ENCODE data around the gene ST6GALNAC5. TPM values are rescaled to one million over a fixed set of nuclear protein-coding genes. Genes with fewer than 3 reads are reported as not detected.
A peak's percentile ranks its signal among the peaks of the same experiment; 100 is the strongest.

ST6GALNAC5 gene
- total RNA-seq, 1 experiment from 2014 or later, result not detected

DNA sequence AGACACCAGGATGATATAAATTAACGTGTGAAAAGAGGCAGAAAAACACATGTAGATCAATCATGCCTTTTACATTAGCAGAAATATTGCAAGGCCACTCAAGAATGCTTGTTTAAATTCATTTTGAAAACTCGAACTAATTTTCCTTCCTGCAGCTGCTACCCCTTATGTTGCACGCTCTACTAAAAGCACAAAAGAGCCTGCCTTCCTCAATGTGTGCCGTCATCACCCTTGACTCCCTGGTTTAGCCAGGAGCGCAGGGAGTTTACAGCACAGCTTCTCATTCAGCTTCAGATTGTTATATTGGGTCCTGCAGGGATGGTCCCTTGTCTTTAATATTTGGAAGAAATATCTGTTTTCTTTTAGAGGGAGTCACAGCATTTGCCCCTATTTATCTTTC is 10.1 kb upstream of the ST6GALNAC5 start:
- H3K4me1 ChIP-seq (ENCODE audit: low read length), result no peaks in the 10 kb centered on the region
- 0 out of 2 replicates have a peak overlapping the region, but pooled peaks have one; percentile 38 for H2AFZ ChIP-seq (ENCODE audit: low read length)
- no peak overlapping the region for H3K4me3 ChIP-seq (ENCODE audit: low read length)
- 0 out of 2 replicates have a peak, but pooled peaks cover 2% of the 10 kb centered on the region for H3K9me2 ChIP-seq (replicated peaks; ENCODE audit: insufficient read depth, low read length)
- no peak overlapping the region for H3K27ac ChIP-seq (ENCODE audit: low read length)
- H3K27me3 ChIP-seq (ENCODE audit: low read length), result no peaks in the 10 kb centered on the region
- no peak for DNase-seq
- no peak overlapping the region for H3K9ac ChIP-seq (ENCODE audit: low read length)
- H3K79me2 ChIP-seq (ENCODE audit: low read length), result no peaks in the 10 kb centered on the region
- no peaks in the 10 kb centered on the region for H4K20me1 ChIP-seq (ENCODE audit: insufficient read depth, low read depth, low read length)
- H3K9me3 ChIP-seq (ENCODE audit: low read length), result no peaks in the 10 kb centered on the region
- H3K36me3 ChIP-seq (ENCODE audit: insufficient read depth, low read length), result no peaks in the 10 kb centered on the region
- no peak overlapping the region for H3K4me2 ChIP-seq (ENCODE audit: low read depth, low read length, poor library complexity, severe bottlenecking)

DNA sequence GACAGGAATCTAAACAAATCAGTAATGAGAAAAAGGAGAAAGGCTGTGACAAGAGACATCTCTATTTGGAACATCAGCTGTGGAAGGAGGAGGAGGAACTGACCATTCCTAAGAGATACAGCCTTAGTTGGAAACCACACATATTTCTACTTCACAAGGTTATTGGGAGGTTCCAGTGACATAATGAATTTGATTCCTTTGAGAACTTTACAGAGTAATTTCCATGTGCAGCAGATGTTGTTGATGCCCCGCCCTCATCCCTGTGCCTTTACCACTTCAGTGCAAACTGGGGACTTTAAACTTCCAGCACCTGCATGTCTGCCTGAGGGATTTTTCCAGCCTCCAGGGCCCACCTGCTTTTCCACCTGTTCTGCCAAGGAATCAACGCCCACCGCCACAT is 9.3 kb upstream of the ST6GALNAC5 start:
- H4K20me1 ChIP-seq (ENCODE audit: insufficient read depth, low read depth, low read length), result no peaks in the 10 kb centered on the region
- H2AFZ ChIP-seq (ENCODE audit: low read length), result no peak overlapping the region
- no peaks in the 10 kb centered on the region for H3K36me3 ChIP-seq (ENCODE audit: insufficient read depth, low read length)
- 0 out of 2 replicates have a peak, but pooled peaks cover under 1% of the 10 kb centered on the region for H3K9me2 ChIP-seq (replicated peaks; ENCODE audit: insufficient read depth, low read length)
- no peaks in the 10 kb centered on the region for H3K27me3 ChIP-seq (ENCODE audit: low read length)
- DNase-seq, result no peak
- H3K27ac ChIP-seq (ENCODE audit: low read length), result no peak overlapping the region
- no peaks in the 10 kb centered on the region for H3K4me1 ChIP-seq (ENCODE audit: low read length)
- H3K4me3 ChIP-seq (ENCODE audit: low read length), result no peak overlapping the region
- no peaks in the 10 kb centered on the region for H3K79me2 ChIP-seq (ENCODE audit: low read length)
- no peak overlapping the region for H3K9ac ChIP-seq (ENCODE audit: low read length)
- H3K4me2 ChIP-seq (ENCODE audit: low read depth, low read length, poor library complexity, severe bottlenecking), result no peak overlapping the region
- no peaks in the 10 kb centered on the region for H3K9me3 ChIP-seq (ENCODE audit: low read length)

DNA sequence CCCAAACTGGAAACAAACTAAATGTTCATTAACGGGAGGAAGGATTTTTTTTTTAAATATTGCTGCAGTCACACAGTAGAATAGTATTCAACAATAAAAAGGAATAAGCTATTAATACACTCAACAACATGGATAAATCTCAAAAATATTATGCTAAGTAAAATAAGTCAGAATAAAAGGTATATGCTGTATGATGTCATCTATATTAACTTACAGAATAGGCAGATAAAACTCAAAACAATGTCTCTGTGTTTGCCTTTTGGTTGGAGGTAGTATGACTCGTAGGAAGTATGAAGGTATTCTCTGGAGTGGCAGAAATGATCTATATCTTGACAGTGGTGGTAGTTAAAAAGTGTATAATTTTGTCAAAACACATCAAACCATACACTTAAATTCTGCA is 6.1 kb upstream of the ST6GALNAC5 start:
- Histone ChIP-seq H3K9ac (ENCODE audit: low read length) (no peak overlapping the region), H3K4me1 (ENCODE audit: low read length) (no peaks in the 10 kb centered on the region), H3K79me2 (ENCODE audit: low read length) (no peaks in the 10 kb centered on the region), H3K9me2 (replicated peaks; ENCODE audit: insufficient read depth, low read length) (no peaks in the 10 kb centered on the region), H4K20me1 (ENCODE audit: insufficient read depth, low read depth, low read length) (no peaks in the 10 kb centered on the region), H3K4me2 (ENCODE audit: low read depth, low read length, poor library complexity, severe bottlenecking) (no peak overlapping the region), H3K27me3 (ENCODE audit: low read length) (no peaks in the 10 kb centered on the region), H3K4me3 (ENCODE audit: low read length) (no peak overlapping the region), H3K36me3 (ENCODE audit: insufficient read depth, low read length) (no peaks in the 10 kb centered on the region), H2AFZ (ENCODE audit: low read length) (no peak overlapping the region), H3K27ac (ENCODE audit: low read length) (no peak overlapping the region), H3K9me3 (ENCODE audit: low read length) (no peaks in the 10 kb centered on the region)
- no peak for DNase-seq

DNA sequence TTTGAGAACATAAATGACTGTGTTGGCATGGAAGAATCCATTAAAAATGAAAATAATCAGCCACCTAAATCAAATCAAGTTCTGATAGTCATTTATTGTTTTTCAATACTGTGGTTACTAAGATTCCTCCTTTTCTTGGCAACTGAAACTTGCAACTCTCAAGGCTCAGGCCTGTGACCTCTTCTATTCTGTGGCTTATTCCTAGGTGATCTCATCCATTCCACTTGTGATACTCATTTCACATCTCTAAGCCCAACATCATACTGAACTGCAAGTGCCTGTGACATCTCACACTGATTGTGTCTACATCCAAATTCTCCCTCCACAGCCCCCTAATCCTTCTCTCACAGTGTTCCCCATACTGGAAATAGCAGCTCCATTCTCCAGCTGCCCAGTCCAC is 4.8 kb upstream of the ST6GALNAC5 start:
- Histone ChIP-seq H3K79me2 (ENCODE audit: low read length) (no peaks in the 10 kb centered on the region), H3K27ac (ENCODE audit: low read length) (no peak overlapping the region), H3K4me2 (ENCODE audit: low read depth, low read length, poor library complexity, severe bottlenecking) (no peak overlapping the region), H3K9me2 (replicated peaks; ENCODE audit: insufficient read depth, low read length) (no peaks in the 10 kb centered on the region), H2AFZ (ENCODE audit: low read length) (no peak overlapping the region), H3K4me3 (ENCODE audit: low read length) (no peak overlapping the region), H3K9me3 (ENCODE audit: low read length) (no peaks in the 10 kb centered on the region), H3K4me1 (ENCODE audit: low read length) (no peaks in the 10 kb centered on the region), H3K36me3 (ENCODE audit: insufficient read depth, low read length) (no peaks in the 10 kb centered on the region), H4K20me1 (ENCODE audit: insufficient read depth, low read depth, low read length) (no peaks in the 10 kb centered on the region), H3K27me3 (ENCODE audit: low read length) (no peaks in the 10 kb centered on the region), H3K9ac (ENCODE audit: low read length) (no peak overlapping the region)
- no peak for DNase-seq

DNA sequence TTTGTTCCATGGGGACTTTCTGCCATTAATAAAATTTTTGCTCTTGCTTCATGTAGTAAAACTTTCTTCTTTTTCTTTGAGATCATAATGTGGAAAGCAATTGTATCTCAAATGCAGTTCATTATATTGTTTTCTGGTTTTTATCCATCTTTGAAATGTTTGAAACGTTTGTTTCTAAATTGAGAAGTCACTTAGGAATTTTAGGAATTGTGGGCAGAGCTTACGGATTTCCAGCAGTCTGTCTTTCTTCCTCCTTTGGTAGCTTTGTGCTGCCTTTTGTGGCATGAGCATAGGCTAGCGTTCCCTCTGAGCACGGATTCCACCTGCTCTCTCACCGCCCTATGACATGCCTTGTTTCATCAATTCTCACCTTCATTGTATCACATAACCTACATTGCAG is 2.9 kb upstream of the ST6GALNAC5 start:
- no peaks in the 10 kb centered on the region for H4K20me1 ChIP-seq (ENCODE audit: insufficient read depth, low read depth, low read length)
- H3K27me3 ChIP-seq (ENCODE audit: low read length), result no peaks in the 10 kb centered on the region
- no peak overlapping the region for H3K9ac ChIP-seq (ENCODE audit: low read length)
- H3K79me2 ChIP-seq (ENCODE audit: low read length), result no peaks in the 10 kb centered on the region
- H3K4me1 ChIP-seq (ENCODE audit: low read length), result no peaks in the 10 kb centered on the region
- no peak overlapping the region for H3K4me3 ChIP-seq (ENCODE audit: low read length)
- no peak overlapping the region for H3K27ac ChIP-seq (ENCODE audit: low read length)
- H3K9me3 ChIP-seq (ENCODE audit: low read length), result no peaks in the 10 kb centered on the region
- no peaks in the 10 kb centered on the region for H3K9me2 ChIP-seq (replicated peaks; ENCODE audit: insufficient read depth, low read length)
- DNase-seq, result no peak
- no peak overlapping the region for H2AFZ ChIP-seq (ENCODE audit: low read length)
- no peaks in the 10 kb centered on the region for H3K36me3 ChIP-seq (ENCODE audit: insufficient read depth, low read length)
- H3K4me2 ChIP-seq (ENCODE audit: low read depth, low read length, poor library complexity, severe bottlenecking), result no peak overlapping the region

DNA sequence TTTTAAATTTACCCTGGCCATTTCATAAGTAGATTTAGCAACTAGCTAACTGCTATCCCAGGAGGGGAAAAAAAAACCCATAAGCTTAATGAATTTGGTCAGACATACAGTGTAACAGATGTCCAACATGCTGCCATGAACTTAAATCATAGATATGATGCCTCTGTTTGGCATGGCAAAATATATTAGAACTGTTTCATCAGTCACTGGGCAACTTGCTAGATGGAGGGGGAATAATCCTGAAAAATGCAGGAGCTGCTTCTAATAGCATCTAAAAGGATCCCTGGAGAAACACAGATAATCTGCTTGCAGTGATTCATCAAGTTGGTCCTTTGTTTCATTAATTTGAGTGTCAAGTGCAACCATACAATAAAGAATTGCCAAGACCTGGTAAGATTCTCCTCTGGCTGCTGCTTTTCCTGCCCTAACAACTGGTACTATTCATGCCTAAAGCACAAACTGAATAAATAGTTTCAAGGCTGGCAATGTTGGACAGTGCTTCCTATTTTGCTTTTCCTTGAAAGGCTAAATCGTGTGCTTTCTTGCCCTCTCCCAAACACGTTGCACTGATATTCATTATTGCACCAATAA is 1.5 kb upstream of the ST6GALNAC5 start:
- Histone ChIP-seq H3K9me3 (ENCODE audit: low read length) (no peaks in the 10 kb centered on the region), H3K9me2 (replicated peaks; ENCODE audit: insufficient read depth, low read length) (no peaks in the 10 kb centered on the region), H4K20me1 (ENCODE audit: insufficient read depth, low read depth, low read length) (no peaks in the 10 kb centered on the region), H3K36me3 (ENCODE audit: insufficient read depth, low read length) (no peaks in the 10 kb centered on the region), H3K27ac (ENCODE audit: low read length) (no peak overlapping the region), H3K79me2 (ENCODE audit: low read length) (no peaks in the 10 kb centered on the region), H2AFZ (ENCODE audit: low read length) (no peak overlapping the region), H3K27me3 (ENCODE audit: low read length) (no peaks in the 10 kb centered on the region), H3K4me3 (ENCODE audit: low read length) (no peak overlapping the region), H3K4me2 (ENCODE audit: low read depth, low read length, poor library complexity, severe bottlenecking) (no peak overlapping the region), H3K4me1 (ENCODE audit: low read length) (peaks cover 4% of the 10 kb centered on the region), H3K9ac (ENCODE audit: low read length) (no peak overlapping the region)
- no peak for DNase-seq

DNA sequence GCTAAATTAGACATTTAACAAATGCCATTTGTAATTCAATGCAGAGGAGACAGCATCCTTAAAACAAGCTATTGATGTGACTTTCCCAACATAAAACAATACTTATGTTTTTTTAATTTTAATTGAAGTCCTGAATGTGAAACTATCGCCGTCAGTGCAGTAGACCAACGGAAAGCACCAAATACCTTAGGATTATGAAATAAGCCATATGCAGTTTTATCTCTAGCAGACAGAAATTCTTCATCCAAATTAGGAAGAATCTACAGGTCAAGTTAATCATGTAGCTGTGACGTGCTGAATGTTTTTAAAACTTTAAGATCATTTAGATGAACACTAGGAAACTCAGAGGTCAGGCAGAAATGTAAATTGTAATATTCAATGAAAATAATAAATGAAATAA is 714 bp upstream of the ST6GALNAC5 start:
- H3K4me1 ChIP-seq (ENCODE audit: low read length), result peaks cover 12% of the 10 kb centered on the region
- no peaks in the 10 kb centered on the region for H4K20me1 ChIP-seq (ENCODE audit: insufficient read depth, low read depth, low read length)
- H3K27me3 ChIP-seq (ENCODE audit: low read length), result no peaks in the 10 kb centered on the region
- no peaks in the 10 kb centered on the region for H3K79me2 ChIP-seq (ENCODE audit: low read length)
- no peaks in the 10 kb centered on the region for H3K9me2 ChIP-seq (replicated peaks; ENCODE audit: insufficient read depth, low read length)
- DNase-seq, result no peak
- H3K9me3 ChIP-seq (ENCODE audit: low read length), result no peaks in the 10 kb centered on the region
- no peak overlapping the region for H3K4me3 ChIP-seq (ENCODE audit: low read length)
- no peak overlapping the region for H3K4me2 ChIP-seq (ENCODE audit: low read depth, low read length, poor library complexity, severe bottlenecking)
- H2AFZ ChIP-seq (ENCODE audit: low read length), result no peak overlapping the region
- no peaks in the 10 kb centered on the region for H3K36me3 ChIP-seq (ENCODE audit: insufficient read depth, low read length)
- H3K9ac ChIP-seq (ENCODE audit: low read length), result no peak overlapping the region
- H3K27ac ChIP-seq (ENCODE audit: low read length), result no peak overlapping the region

DNA sequence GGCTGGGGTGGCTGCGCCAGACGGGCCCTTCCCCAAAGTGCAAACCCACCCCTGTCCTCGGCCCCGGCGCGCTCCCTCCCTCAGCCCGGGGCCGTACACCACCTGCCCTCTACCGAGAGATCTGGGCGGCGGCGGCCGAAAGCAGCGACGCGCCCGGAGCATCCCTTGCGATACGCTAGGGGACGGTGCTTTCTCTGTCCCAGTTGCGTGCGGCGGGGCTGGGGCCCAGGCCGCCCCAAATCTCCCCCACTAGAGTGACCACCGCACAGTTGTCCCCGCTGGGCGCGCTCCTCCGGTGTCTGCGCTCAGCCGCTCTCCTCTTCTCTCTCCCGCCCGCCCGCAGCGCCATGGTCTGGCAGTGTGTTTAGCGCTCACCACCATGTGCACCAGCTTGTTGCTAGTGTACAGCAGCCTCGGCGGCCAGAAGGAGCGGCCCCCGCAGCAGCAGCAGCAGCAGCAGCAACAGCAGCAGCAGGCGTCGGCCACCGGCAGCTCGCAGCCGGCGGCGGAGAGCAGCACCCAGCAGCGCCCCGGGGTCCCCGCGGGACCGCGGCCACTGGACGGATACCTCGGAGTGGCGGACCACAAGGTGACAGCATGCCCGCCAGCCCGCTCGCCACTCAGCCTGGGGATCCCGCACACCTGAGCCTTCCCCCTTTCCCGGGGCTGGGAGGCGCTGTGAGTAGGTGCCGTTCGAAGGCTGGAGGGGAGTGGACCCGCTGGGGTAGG is 1.0 kb downstream of the ST6GALNAC5 start:
- no peak overlapping the region for H3K4me2 ChIP-seq (ENCODE audit: low read depth, low read length, poor library complexity, severe bottlenecking)
- no peak overlapping the region for H3K4me3 ChIP-seq (ENCODE audit: low read length)
- no peaks in the 10 kb centered on the region for H3K9me2 ChIP-seq (replicated peaks; ENCODE audit: insufficient read depth, low read length)
- H3K79me2 ChIP-seq (ENCODE audit: low read length), result no peaks in the 10 kb centered on the region
- no peaks in the 10 kb centered on the region for H3K27me3 ChIP-seq (ENCODE audit: low read length)
- no peak overlapping the region for H3K9ac ChIP-seq (ENCODE audit: low read length)
- no peaks in the 10 kb centered on the region for H4K20me1 ChIP-seq (ENCODE audit: insufficient read depth, low read depth, low read length)
- H3K9me3 ChIP-seq (ENCODE audit: low read length), result no peaks in the 10 kb centered on the region
- no peaks in the 10 kb centered on the region for H3K36me3 ChIP-seq (ENCODE audit: insufficient read depth, low read length)
- no peak overlapping the region for H2AFZ ChIP-seq (ENCODE audit: low read length)
- H3K27ac ChIP-seq (ENCODE audit: low read length), result no peak overlapping the region
- H3K4me1 ChIP-seq (ENCODE audit: low read length), result peaks cover 20% of the 10 kb centered on the region
- no peak for DNase-seq
